ENCODE data around the gene TIMM13. TPM values are rescaled to one million over a fixed set of nuclear protein-coding genes. Genes with fewer than 3 reads are reported as not detected.
"Not testable (repeated sequence)": the region's sequence is repeated elsewhere in the genome, so short reads cannot be mapped to it uniquely, and the experiment has no call there.

TIMM13 gene
- total and polyA plus RNA-seq, 4 donors, result 27.2 to 103 (median 80.8) TPM

- Histone ChIP-seq H3K36me3 (ENCODE audit: control insufficient read depth in 4 of 4, insufficient read depth in 4 of 4, low read length in 4 of 4) (no peaks in the 10 kb centered on the region), H3K9me3 (ENCODE audit: control insufficient read depth in 4 of 4, insufficient read depth in 3 of 4, low read length in 3 of 4) (no peaks in the 10 kb centered on the region), H3K27ac (ENCODE audit: low read depth in 1 of 2, low read length in 1 of 2) (no peak overlapping the region), H3K9ac (ENCODE audit: insufficient read depth in 1 of 2, low read length in 2 of 2) (no peak overlapping the region), H3K4me1 (ENCODE audit: control insufficient read depth in 5 of 5, insufficient read depth in 5 of 5, low read length in 5 of 5) (no peaks in the 10 kb centered on the region), H3K4me3 (no peak overlapping the region), H3K27me3 (ENCODE audit: control insufficient read depth in 3 of 3, insufficient read depth in 3 of 3, low read length in 2 of 3) (no peaks in the 10 kb centered on the region)
- ATAC-seq (ENCODE audit: insufficient read depth, low FRiP score) (no peak), DNase-seq (no peak)
- 81 to 88% methylated on average over 14 of the region's 14 CpGs for WGBS, 2 donors
- TF ChIP-seq, protein P1, sequence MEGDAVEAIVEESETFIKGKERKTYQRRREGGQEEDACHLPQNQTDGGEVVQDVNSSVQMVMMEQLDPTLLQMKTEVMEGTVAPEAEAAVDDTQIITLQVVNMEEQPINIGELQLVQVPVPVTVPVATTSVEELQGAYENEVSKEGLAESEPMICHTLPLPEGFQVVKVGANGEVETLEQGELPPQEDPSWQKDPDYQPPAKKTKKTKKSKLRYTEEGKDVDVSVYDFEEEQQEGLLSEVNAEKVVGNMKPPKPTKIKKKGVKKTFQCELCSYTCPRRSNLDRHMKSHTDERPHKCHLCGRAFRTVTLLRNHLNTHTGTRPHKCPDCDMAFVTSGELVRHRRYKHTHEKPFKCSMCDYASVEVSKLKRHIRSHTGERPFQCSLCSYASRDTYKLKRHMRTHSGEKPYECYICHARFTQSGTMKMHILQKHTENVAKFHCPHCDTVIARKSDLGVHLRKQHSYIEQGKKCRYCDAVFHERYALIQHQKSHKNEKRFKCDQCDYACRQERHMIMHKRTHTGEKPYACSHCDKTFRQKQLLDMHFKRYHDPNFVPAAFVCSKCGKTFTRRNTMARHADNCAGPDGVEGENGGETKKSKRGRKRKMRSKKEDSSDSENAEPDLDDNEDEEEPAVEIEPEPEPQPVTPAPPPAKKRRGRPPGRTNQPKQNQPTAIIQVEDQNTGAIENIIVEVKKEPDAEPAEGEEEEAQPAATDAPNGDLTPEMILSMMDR (IDR thresholded peaks at IDR 0.05; ENCODE audit: control extremely low read depth, extremely low read depth), result no peak
Observed at GRCh38 chr19:2398735-2399305, 28.6 kb downstream of the TIMM13 start.

DNA sequence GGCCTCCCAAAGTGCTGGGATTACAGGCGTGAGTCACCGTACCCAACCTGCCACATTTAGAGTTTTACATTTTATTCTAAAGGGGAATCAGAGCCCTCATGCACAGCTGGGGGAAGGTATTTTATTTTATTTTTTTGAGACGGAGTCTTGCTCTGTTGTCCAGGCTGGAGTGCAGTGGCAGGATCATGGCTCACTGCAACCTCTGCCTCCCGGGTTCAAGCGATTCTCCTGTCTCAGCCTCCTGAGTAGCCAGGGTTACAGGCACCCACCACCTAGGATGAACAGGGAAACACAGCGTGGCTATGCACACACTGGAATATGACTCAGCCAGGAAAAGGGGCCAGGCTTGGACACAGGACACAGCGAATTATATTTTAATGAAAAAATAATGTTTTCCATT lies 30.2 kb downstream of the TIMM13 start:
- H3K9me3 ChIP-seq (ENCODE audit: control insufficient read depth in 4 of 4, insufficient read depth in 3 of 4, low read length in 3 of 4); H3K4me1 ChIP-seq (ENCODE audit: control insufficient read depth in 5 of 5, insufficient read depth in 5 of 5, low read length in 5 of 5); H3K36me3 ChIP-seq (ENCODE audit: control insufficient read depth in 4 of 4, insufficient read depth in 4 of 4, low read length in 4 of 4); H3K27me3 ChIP-seq (ENCODE audit: control insufficient read depth in 3 of 3, insufficient read depth in 3 of 3, low read length in 2 of 3); H3K9ac ChIP-seq (ENCODE audit: insufficient read depth in 1 of 2, low read length in 2 of 2); H3K4me3 ChIP-seq; H3K27ac ChIP-seq (ENCODE audit: low read depth in 1 of 2, low read length in 1 of 2); ATAC-seq (ENCODE audit: insufficient read depth, low FRiP score); DNase-seq: not testable (repeated sequence)
- WGBS, 2 donors, result 93 to 98% methylated on average over 7 of the region's 7 CpGs

- 88 to 95% methylated on average over 18 of the region's 18 CpGs for WGBS, 2 donors
- DNase-seq; H3K9me3 ChIP-seq (ENCODE audit: control insufficient read depth in 4 of 4, insufficient read depth in 3 of 4, low read length in 3 of 4); H3K27me3 ChIP-seq (ENCODE audit: control insufficient read depth in 3 of 3, insufficient read depth in 3 of 3, low read length in 2 of 3); H3K4me3 ChIP-seq; H3K36me3 ChIP-seq (ENCODE audit: control insufficient read depth in 4 of 4, insufficient read depth in 4 of 4, low read length in 4 of 4); H3K27ac ChIP-seq (ENCODE audit: low read depth in 1 of 2, low read length in 1 of 2); H3K9ac ChIP-seq (ENCODE audit: insufficient read depth in 1 of 2, low read length in 2 of 2); H3K4me1 ChIP-seq (ENCODE audit: control insufficient read depth in 5 of 5, insufficient read depth in 5 of 5, low read length in 5 of 5); ATAC-seq (ENCODE audit: insufficient read depth, low FRiP score): not testable (repeated sequence)
Observed at GRCh38 chr19:2395293-2395829, 32.0 kb downstream of the TIMM13 start.

GRCh38 chr19:2394442-2395292 lies 32.7 kb downstream of the TIMM13 start:
- Histone ChIP-seq H3K9me3 (ENCODE audit: control insufficient read depth in 4 of 4, insufficient read depth in 3 of 4, low read length in 3 of 4) (peaks cover 0 to under 1% (median 0%) of the 10 kb centered on the region in 4 donors), H3K36me3 (ENCODE audit: control insufficient read depth in 4 of 4, insufficient read depth in 4 of 4, low read length in 4 of 4) (no peaks in the 10 kb centered on the region), H3K4me1 (ENCODE audit: control insufficient read depth in 5 of 5, insufficient read depth in 5 of 5, low read length in 5 of 5) (no peaks in the 10 kb centered on the region), H3K27ac (ENCODE audit: low read depth in 1 of 2, low read length in 1 of 2) (no peak overlapping the region), H3K9ac (ENCODE audit: insufficient read depth in 1 of 2, low read length in 2 of 2) (no peak overlapping the region), H3K27me3 (ENCODE audit: control insufficient read depth in 3 of 3, insufficient read depth in 3 of 3, low read length in 2 of 3) (no peaks in the 10 kb centered on the region), H3K4me3 (no peak overlapping the region)
- TF ChIP-seq, protein P1 (IDR thresholded peaks at IDR 0.05; ENCODE audit: control extremely low read depth, extremely low read depth), result no peak
- no peak for ATAC-seq (ENCODE audit: insufficient read depth, low FRiP score)
- DNase-seq, result peak in 1 of 3 donors; percentile 13
- 32 to 56% methylated on average over 27 of the region's 27 CpGs for WGBS, 2 donors

Data from lung (tissue), 12 donors.